HG03196 (cell line): ENCODE measurements around the gene NRG3.

Experiments
- ATAC-seq: cut with Tn5 transposase; IDR thresholded peaks from one replicate; pipeline ENCODE4 v1.9.1; 2021; ENCODE audit not compliant: unreplicated experiment

NRG3 gene

DNA sequence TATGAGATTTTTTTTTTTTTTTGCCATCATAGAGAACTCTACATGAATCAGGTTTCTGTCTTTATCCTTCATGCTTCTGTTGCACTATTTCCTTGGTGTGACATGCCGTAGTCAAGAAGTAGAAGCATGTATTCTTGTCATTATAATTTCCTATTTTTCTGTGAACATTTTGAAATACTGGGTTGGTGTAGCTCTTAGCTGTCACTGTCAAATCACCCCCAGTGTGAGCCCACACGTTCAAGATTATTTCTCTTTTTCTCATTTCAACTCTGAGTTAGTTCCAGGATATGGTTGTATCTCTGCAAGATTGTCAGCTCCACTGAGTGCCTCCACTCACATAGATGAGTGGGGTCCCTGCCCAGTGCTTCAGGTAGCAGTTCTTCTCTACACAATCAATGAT, 209.5 kb downstream of the NRG3 start:
- ATAC-seq = no peak

GRCh38 chr10:82084904-82085303, 209.9 kb downstream of the NRG3 start:
- ATAC-seq = no peak

GRCh38 chr10:82089327-82089726, 214.3 kb downstream of the NRG3 start:
- no peak for ATAC-seq

GRCh38 chr10:82091413-82091812, 216.4 kb downstream of the NRG3 start:
- no peak for ATAC-seq

DNA sequence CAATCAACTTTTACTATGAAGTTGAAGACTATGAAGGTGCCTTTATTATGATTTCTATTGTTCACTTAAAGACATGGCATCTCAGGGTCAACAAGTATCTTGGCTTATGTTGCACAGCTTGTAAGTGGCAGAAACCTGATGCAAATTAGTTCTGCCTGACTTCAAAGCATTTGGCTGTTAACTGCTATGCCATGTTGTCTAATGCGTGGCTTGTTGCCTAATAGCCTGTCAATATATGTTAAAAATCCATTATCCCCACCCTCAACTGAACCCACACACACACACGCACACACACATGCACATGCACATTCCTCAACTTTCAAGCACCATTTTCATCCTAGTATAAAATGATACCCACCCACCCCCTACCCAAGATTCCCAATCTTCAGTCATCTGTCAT, 217.1 kb downstream of the NRG3 start:
- ATAC-seq = no peak

GRCh38 chr10:82124713-82125112, 249.7 kb downstream of the NRG3 start:
- no peak for ATAC-seq

DNA sequence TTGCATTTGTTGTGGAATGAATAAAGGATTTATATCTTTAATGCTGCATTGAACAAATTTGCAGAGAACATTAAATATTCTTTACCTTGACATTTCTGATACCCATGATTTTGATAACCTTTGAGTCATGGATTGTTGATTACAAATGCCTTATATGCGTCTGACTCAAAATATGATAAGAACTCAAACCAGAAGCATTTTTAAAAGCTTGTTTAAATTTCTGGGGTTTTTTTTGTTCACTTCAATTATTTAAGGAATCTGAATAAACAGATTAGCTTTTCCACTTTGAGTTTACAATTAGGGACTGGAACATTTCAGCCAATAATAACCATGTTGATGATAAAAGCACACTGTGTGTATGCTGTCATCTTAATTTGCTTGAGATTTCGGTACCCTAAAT, 253.5 kb downstream of the NRG3 start:
- ATAC-seq = no peak

GRCh38 chr10:82136103-82136502, 261.1 kb downstream of the NRG3 start:
- ATAC-seq = no peak

- no peak for ATAC-seq
Measured at GRCh38 chr10:82144153-82144552, 269.2 kb downstream of the NRG3 start.

DNA sequence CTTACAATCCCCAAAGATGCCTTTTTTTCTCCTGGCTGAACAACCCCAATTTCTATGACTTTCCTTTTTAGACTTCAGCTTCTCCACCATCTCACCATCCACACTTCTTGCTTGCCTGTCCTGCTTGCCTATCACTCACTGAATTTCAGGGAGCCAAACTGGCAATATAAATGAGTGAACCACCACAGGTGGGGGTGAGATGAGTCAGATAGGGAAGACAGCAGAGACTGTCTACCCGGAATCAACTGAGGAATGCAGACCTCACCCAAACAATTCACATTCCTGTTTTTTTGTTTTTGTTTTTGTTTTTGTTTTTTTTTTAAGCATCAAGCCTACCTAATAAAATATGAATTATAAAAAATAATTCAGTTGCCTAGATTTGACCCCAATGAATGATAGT, 273.8 kb downstream of the NRG3 start:
- no peak for ATAC-seq

DNA sequence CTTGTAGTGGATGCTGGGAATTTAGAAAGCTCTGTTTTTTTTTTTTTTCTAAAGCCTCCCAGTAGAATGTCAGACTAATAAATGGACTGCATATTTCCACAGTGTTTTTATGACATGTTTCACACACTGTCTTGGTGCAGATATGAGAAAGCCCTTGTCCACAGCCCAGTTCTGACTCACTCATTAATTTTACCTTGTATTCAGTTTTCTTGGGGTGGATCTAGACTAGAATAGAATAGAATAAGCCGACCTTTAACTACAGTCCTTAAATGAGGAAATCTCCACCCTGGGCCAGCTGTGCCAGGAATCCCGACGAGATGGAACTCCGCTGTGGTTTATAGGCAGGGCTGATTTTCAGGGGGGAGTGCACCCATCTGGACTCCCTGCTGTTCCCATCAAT, 274.7 kb downstream of the NRG3 start:
- ATAC-seq = no peak

DNA sequence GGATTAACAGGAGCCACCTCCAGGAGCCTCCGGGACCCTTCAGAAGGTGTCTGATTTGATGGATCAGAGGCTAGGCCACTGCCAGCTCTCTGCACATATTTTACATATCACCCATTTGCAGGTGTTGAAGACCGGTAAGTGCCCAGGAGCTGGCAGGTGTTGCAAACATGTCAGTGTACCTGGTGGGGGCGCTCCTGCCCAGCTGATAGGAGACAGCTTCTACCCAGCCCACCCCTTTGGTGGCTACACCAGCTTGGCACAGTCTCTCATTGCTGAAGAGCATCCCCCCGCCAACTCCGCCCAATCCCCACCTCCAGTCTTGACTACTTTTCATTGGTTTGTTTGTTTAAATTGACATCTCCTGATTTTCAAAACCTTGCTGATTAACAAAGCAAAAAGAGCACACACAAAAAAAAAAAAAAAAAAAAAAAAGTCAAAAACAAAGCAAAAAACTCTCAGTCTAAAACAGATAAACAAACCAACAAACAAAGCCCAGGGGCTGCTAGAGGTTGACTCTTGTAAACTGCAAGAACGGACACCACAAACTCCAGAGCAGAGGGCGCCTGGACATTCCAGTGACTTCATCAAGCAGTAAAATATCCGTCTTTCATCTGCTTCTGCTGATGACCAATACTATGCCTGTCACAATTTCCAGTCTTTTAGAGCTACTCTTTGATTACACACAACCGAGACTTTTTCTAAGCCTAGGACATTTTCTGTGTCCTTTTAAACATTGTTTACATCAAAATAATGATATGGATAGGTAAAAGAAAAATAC, 275.3 kb downstream of the NRG3 start:
- no peak for ATAC-seq

DNA sequence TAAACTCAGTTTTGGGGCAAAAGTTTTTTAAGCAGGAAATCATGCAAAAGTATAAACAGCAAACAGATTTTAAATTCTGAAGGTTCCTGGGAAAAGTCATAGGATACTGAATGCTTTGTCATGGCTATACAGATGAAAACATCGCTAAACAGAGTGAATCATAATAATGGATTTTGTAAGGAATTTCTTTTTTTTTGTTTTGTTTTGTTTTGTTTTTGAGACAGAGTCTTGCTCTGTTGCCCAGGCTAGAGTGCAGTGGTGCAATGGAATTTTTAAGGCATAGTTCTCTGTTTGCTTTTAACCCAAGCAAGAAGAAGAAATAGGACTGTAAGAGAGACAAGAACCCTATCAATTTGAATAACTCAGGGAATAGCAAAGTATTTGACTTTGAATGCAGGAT, 285.3 kb downstream of the NRG3 start:
- ATAC-seq = no peak

DNA sequence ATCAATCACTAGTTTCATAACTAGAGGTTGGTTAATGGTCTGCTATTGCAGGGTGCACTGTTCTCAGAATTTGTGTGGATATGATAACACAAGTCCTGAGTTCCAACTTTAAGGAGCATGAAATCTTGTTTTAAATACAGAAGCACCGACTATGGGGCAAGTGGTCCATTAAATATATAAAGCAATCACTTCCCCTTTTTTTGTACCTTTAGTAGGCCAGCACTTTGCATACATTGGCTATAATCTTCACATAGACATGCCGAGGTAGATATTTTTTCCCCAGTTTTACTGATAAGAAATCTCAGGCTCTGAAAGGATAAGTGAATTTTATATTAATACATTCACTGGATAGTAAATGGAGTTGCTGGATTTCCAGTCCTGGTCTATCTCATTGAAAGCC, 286.3 kb downstream of the NRG3 start:
- no peak for ATAC-seq

DNA sequence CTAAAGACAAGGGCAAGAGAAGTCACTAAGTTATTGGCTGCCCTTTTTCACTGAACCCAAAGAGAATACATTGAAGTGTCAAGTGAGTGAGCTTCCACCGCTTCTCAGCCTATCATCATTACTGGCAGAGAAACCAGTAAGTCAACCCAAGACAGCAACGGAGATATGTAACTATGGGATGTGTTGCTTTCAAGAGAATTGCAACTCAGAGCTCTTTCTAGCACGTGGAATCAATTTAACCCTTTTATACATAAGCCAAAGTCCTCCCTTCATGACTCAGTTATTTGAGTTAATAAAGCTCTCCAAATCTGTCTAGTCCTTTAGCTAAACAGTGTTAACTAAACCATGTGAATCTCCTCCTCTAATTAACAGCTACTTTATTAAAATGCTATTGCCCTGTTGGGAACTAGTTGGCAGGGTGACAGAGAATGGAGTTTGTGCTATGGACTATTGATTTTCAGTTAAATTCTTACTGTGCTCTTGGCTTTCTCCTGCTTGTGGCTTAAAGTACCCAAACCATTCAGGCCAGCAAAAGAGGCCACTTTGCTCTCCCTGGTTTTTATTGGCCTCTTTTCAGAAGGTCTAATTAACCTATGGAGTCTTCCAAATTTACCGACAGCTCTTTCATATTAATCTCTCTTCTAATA, 287.7 kb downstream of the NRG3 start:
- ATAC-seq = no peak

GRCh38 chr10:82171899-82172298, 296.9 kb downstream of the NRG3 start:
- no peak for ATAC-seq

GRCh38 chr10:82176587-82176986, 301.6 kb downstream of the NRG3 start:
- ATAC-seq = no peak

GRCh38 chr10:82190432-82191260, 315.7 kb downstream of the NRG3 start:
- no peak for ATAC-seq

DNA sequence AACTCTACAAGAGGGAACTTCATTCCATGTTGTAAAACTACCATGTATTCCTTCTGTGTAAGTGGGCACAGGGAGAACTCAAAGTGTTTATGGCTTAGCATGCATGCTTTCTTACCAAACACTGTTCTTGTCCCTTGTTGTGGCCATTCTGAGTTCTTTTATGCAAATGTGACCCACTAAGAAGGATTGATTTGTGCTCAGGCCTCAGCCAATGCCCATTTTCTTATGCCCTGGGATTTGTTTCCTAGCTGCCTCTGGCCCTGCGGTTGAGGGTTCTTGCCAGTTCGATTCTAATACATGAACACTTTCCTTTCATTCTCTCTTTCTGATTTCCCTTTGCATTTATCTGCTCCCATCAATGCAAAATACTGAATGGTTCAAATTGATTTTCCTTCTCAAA, 316.7 kb downstream of the NRG3 start:
- ATAC-seq = no peak

GRCh38 chr10:82192665-82193064, 317.7 kb downstream of the NRG3 start:
- ATAC-seq = no peak

- ATAC-seq = no peak
Measured at GRCh38 chr10:82194419-82194818, 319.4 kb downstream of the NRG3 start.

DNA sequence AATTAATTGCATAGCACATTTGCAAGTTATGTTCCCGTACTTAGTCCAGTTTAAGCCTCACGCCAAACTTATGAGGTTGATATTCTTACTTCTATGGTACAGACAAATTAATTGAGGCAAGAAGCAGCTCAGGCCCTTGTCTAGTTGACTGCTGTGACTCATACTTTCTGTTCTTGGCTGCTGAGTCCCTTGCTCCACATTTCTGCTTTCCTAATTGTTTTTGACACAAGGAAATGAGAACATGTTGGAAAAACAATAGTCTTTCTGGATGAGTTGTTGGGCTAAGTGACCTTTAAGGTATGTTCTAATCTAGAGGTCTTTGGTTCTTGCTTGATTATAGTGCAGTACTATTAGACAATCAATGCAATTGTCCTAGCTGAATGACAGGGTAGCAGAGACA, 331.8 kb downstream of the NRG3 start:
- ATAC-seq = no peak
